Calu3 (cell line): ENCODE data around the gene ARHGAP12. TPM values are rescaled to one million over a fixed set of nuclear protein-coding genes. Genes with fewer than 3 reads are reported as not detected.
A peak's percentile ranks its signal among the peaks of the same experiment; 100 is the strongest.

Source experiments
- BruUV-seq: library from RNA; stranded (reverse); fragments of 400-500 nt; replicated peaks from 2 replicates; lab custom pipeline; 2021; lab: Mats Ljungman, UMichigan
- CTCF ChIA-PET: fragments of 300-600 bp; sonication (Branson Sonifier 250); formaldehyde crosslinking; loops from one replicate; lab custom pipeline; 2022; ENCODE audit warnings: antibody characterized with exemption; lab: Charles Lee
- DNase-seq: peaks from one replicate; pipeline ENCODE4 v3.0.0; 2022
- H3K27ac Mint-ChIP-seq: one replicate; pipeline ENCODE4 v1.8.0; 2022; ENCODE audit warnings: mixed read lengths; ENCODE audit not compliant: unreplicated experiment
- H3K27me3 Mint-ChIP-seq: one replicate; pipeline ENCODE4 v1.8.0; 2022; ENCODE audit warnings: mixed read lengths; ENCODE audit not compliant: unreplicated experiment
- H3K36me3 Mint-ChIP-seq: one replicate; pipeline ENCODE4 v1.8.0; 2022; ENCODE audit warnings: mild to moderate bottlenecking, moderate library complexity, mixed read lengths; ENCODE audit not compliant: insufficient read depth, unreplicated experiment
- H3K4me1 Mint-ChIP-seq: one replicate; pipeline ENCODE4 v1.8.0; 2022; ENCODE audit warnings: mild to moderate bottlenecking, low read depth, mixed read lengths; ENCODE audit not compliant: unreplicated experiment
- H3K4me3 Mint-ChIP-seq: one replicate; pipeline ENCODE4 v1.8.0; 2022; ENCODE audit warnings: mild to moderate bottlenecking, low read depth, moderate library complexity, mixed read lengths; ENCODE audit not compliant: unreplicated experiment
- H3K9me3 Mint-ChIP-seq: one replicate; pipeline ENCODE4 v1.8.0; 2022; ENCODE audit warnings: low read depth, mixed read lengths; ENCODE audit not compliant: unreplicated experiment
- CTCF ChIP-seq: fragments of 200-600 bp; IDR thresholded peaks from one replicate; pipeline ENCODE4 v1.8.0; 2022; ENCODE audit warnings: antibody characterized with exemption; ENCODE audit not compliant: unreplicated experiment
- intact Hi-C: fragments of 100-400 bp; cut with micrococcal nuclease; formaldehyde crosslinking; loops from one replicate; pipeline ENCODE4 v1.10.0; 2022; ENCODE audit not compliant: unreplicated experiment
- total RNA-seq: library from RNA; stranded (reverse); gene quantifications from 2 replicates; pipeline ENCODE4 v1.2.3, GENCODE V29; 2022

ARHGAP12 gene
- total RNA-seq, 1 experiment from 2014 or later = 56.0 TPM

GRCh38 chr10:31914370-31914769, 14.3 kb downstream of the ARHGAP12 start:
- Mint-ChIP-seq H3K4me1 (peaks cover 57% of the 10 kb centered on the region), H3K36me3 (no peaks in the 10 kb centered on the region), H3K27ac (no peak overlapping the region), H3K27me3 (no peaks in the 10 kb centered on the region), H3K9me3 (no peaks in the 10 kb centered on the region), H3K4me3 (no peak overlapping the region)
- intact Hi-C loops = no loop called here
- no peak for DNase-seq
- CTCF ChIA-PET = interaction anchor here (0.7 kb wide), 1 partner anchor 8 kb away, joined by 3 read pairs; no protein-coding TSS in a partner anchor
- no TSS peak for BruUV-seq
- TF ChIP-seq CTCF = no peak

GRCh38 chr10:31912898-31913850, 15.5 kb downstream of the ARHGAP12 start:
- intact Hi-C loops = no loop called here
- peaks cover 5% of the 10 kb centered on the region for H3K36me3 Mint-ChIP-seq
- H3K27ac Mint-ChIP-seq = peak overlapping the region; percentile 28
- no peak for TF ChIP-seq CTCF
- CTCF ChIA-PET = interaction anchor here (0.6 to 1.3 kb wide), 9 partner anchors 9 to 1226 kb away, joined by 3 to 6 read pairs (median 4); no protein-coding TSS in a partner anchor
- H3K4me1 Mint-ChIP-seq = peaks cover 58% of the 10 kb centered on the region
- DNase-seq = no peak
- no TSS peak for BruUV-seq
- H3K27me3 Mint-ChIP-seq = no peaks in the 10 kb centered on the region
- H3K4me3 Mint-ChIP-seq = peak overlapping the region; percentile 53
- no peaks in the 10 kb centered on the region for H3K9me3 Mint-ChIP-seq

- TF ChIP-seq CTCF = no peak
- no peak for DNase-seq
- Mint-ChIP-seq H3K4me3 (peak overlapping the region; percentile 53), H3K27ac (peak overlapping the region; percentile 28), H3K27me3 (no peaks in the 10 kb centered on the region), H3K4me1 (peaks cover 58% of the 10 kb centered on the region), H3K36me3 (peaks cover 10% of the 10 kb centered on the region), H3K9me3 (no peaks in the 10 kb centered on the region)
- no TSS peak for BruUV-seq
- CTCF ChIA-PET = interaction anchor here (0.8 to 1.3 kb wide), 3 partner anchors 15 to 50 kb away, joined by 3 to 4 read pairs (median 3); no protein-coding TSS in a partner anchor
- intact Hi-C loops = no loop called here
Observed at GRCh38 chr10:31912289-31912688, 16.3 kb downstream of the ARHGAP12 start.

- H3K4me3 Mint-ChIP-seq = no peak overlapping the region
- BruUV-seq = no TSS peak
- CTCF ChIA-PET = no interaction called here
Observed at GRCh38 chr10:31910016-31910415, 18.6 kb downstream of the ARHGAP12 start.

More at GRCh38 chr10:31910016-31910415, 18.6 kb downstream of the ARHGAP12 start:
- no peak for TF ChIP-seq CTCF
- no peak for DNase-seq
- intact Hi-C loops = no loop called here
- no peaks in the 10 kb centered on the region for H3K27me3 Mint-ChIP-seq
- peaks cover 69% of the 10 kb centered on the region for H3K4me1 Mint-ChIP-seq
- no peak overlapping the region for H3K27ac Mint-ChIP-seq
- peaks cover 28% of the 10 kb centered on the region for H3K36me3 Mint-ChIP-seq
- H3K9me3 Mint-ChIP-seq = no peaks in the 10 kb centered on the region
